ENCODE results near the gene TRANK1.

DNA sequence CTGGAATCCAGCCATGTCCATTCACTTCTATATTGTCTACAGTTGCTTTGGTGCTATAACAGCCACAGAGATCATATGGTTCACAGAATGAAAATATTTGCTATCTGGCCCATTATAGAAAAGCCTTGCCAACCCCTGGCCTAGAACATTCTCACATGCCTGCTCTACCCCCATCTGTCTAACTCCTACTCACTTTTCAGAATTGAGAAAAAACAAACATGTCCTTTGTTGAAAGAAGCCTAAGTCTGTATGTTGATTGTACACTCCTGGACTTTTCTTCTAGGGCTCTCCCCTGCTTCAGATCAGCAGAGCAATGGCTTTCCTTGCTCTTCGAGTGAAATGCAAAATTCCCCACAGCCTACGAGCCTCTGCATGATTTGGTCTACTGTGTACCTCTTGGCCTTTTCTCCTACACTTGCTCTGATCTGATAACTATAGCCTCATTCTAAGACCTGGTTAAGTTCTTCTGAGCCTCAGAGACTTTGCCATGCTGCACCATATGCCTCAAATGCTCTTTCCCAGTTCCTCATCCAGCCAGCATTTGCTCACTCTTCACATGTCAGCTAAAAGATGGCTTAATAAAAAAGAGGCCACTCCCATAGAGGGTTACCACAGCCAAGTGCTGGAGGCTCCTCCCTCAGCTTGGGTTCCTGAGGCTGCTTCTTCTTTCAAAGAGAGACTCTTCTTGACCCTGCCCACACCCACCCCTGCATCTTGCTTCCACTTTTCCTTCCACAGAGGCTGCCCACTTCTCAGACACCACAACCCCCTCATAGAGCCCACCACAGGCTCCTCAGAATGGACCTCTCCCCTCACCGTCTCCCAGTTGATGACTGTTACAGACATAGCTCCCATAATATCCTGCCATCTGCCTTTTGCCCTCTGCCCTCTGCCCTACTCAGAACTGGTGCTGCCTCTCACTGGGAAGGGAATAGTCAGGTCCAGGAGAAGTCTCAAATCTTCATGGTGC is 157.6 kb downstream of the TRANK1 start:
- TF ChIP-seq YY1 (IDR thresholded peaks at IDR 0.05; ENCODE audit: insufficient read depth, insufficient read length), result no peak
- TF ChIP-seq ZNF274 (IDR thresholded peaks at IDR 0.05; ENCODE audit: low read depth, low read length), result no peak

All from NT2/D1 (cell line).